Neural progenitor cell (in vitro differentiated cells): ENCODE results near the gene TSR1. TPM values are rescaled to one million over a fixed set of nuclear protein-coding genes. Genes with fewer than 3 reads are reported as not detected.

Experiments
- DNase-seq: peaks from one replicate; pipeline ENCODE4 v3.0.0-alpha.2; 2016; ENCODE audit warnings: low spot score
- H2AFZ ChIP-seq: fragments of 200-600 bp; sonication (generic); replicated peaks from 2 replicates; pipeline ENCODE4 v1.6.1; 2016; ENCODE audit warnings: antibody characterized with exemption
- H3F3A ChIP-seq: fragments of 200-600 bp; sonication (generic); 2 replicates; pipeline ENCODE4 v1.6.1; 2016; ENCODE audit warnings: antibody characterized with exemption, low read depth
- H3K27ac ChIP-seq: fragments of 200-600 bp; sonication (generic); 2 replicates; pipeline ENCODE4 v1.5.1; 2016; ENCODE audit warnings: mild to moderate bottlenecking
- H3K27me3 ChIP-seq: fragments of 200-600 bp; sonication (generic); 2 replicates; pipeline ENCODE4 v1.6.1; 2016; ENCODE audit warnings: mild to moderate bottlenecking, moderate library complexity
- H3K36me3 ChIP-seq: fragments of 200-600 bp; sonication (generic); 2 replicates; pipeline ENCODE4 v1.5.1; 2016
- H3K4me1 ChIP-seq: fragments of 200-600 bp; sonication (generic); 2 replicates; pipeline ENCODE4 v1.6.1; 2016; ENCODE audit warnings: mixed run types
- H3K4me2 ChIP-seq: fragments of 200-600 bp; sonication (generic); 2 replicates; pipeline ENCODE4 v1.6.1; 2016
- H3K4me3 ChIP-seq: fragments of 200-600 bp; sonication (generic); 2 replicates; pipeline ENCODE4 v1.5.1; 2016
- H3K79me2 ChIP-seq: fragments of 200-600 bp; sonication (generic); 2 replicates; pipeline ENCODE4 v1.6.1; 2016; ENCODE audit warnings: low read depth
- H3K9ac ChIP-seq: fragments of 200-600 bp; sonication (generic); 2 replicates; pipeline ENCODE4 v1.6.1; 2016
- H3K9me3 ChIP-seq: fragments of 200-600 bp; sonication (generic); 2 replicates; pipeline ENCODE4 v1.5.1; 2016; ENCODE audit warnings: low read depth
- H4K20me1 ChIP-seq: fragments of 200-600 bp; sonication (generic); 2 replicates; pipeline ENCODE4 v1.6.1; 2016; ENCODE audit warnings: low read depth
- H3K27ac Mint-ChIP-seq: 3 replicates; pipeline ENCODE4 v1.8.0; 2021; ENCODE audit warnings: mixed read lengths
- H3K27me3 Mint-ChIP-seq: 2 replicates; pipeline ENCODE4 v1.8.0; 2022; ENCODE audit warnings: low read depth, mild to moderate bottlenecking, inconsistent platforms, moderate library complexity, mixed read lengths; ENCODE audit not compliant: insufficient read depth
- H3K36me3 Mint-ChIP-seq: 3 replicates; pipeline ENCODE4 v1.8.0; 2021; ENCODE audit warnings: mixed read lengths
- H3K4me1 Mint-ChIP-seq: 3 replicates; pipeline ENCODE4 v1.8.0; 2021; ENCODE audit warnings: mixed read lengths
- H3K4me3 Mint-ChIP-seq: 3 replicates; pipeline ENCODE4 v1.8.0; 2021; ENCODE audit warnings: mild to moderate bottlenecking, moderate library complexity, mixed read lengths
- H3K9me3 Mint-ChIP-seq: 3 replicates; pipeline ENCODE4 v1.8.0; 2020; ENCODE audit warnings: mixed read lengths
- EZH2 ChIP-seq: fragments of 200-600 bp; sonication (generic); IDR thresholded peaks from 2 replicates; pipeline ENCODE4 v1.6.1; 2017; ENCODE audit warnings: antibody characterized with exemption, mild to moderate bottlenecking, moderate library complexity
- EZH2phosphoT487 ChIP-seq: fragments of 200-600 bp; sonication (generic); IDR thresholded peaks from 2 replicates; pipeline ENCODE4 v1.6.1; 2017; ENCODE audit warnings: antibody characterized with exemption
- total RNA-seq: library from RNA; depleted of rRNA; stranded (reverse); fragments of >200 nt; gene quantifications from 2 replicates; pipeline ENCODE4 v1.2.3, GENCODE V29; 2015; ENCODE audit warnings: low replicate concordance
- TF ChIP-seq, protein P1 (sequence below): fragments of 200-600 bp; sonication (generic); IDR thresholded peaks from 2 replicates; pipeline ENCODE4 v1.5.1; 2017; ENCODE audit warnings: antibody characterized with exemption, mild to moderate bottlenecking

The TSR1 gene
- total RNA-seq, 1 donor from 2014 or later = 42.2 TPM

DNA sequence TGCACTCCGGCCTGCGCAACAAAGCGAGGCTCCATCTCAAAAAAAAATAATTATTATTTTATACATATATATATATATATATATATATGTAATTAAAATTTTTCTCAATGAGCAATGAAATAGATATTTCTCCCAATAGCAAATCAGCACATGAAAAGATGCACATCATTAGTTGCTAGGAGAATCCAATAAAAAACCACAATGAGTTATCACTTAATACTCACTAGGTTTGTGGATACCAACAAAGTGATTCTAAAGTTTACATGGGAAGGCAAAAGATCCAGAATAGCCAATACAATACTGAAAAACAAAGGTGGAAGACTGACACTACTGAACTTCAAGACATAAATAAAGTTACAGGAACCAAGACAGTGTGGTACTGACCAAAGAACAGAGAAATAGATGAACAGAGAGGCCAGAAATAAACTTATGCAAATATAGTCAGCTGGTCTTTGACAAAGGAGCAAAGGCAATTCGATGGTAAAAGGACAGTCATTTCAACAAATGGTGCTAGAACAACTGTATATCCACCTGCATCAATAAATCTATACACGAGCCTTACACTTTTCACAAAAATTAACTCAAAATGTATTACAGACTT is 46.3 kb downstream of the TSR1 start:
- Histone ChIP-seq H3K27ac (no peak overlapping the region), H3K4me2 (no peak overlapping the region), H3F3A (peaks cover 9% of the 10 kb centered on the region), H3K9me3 (no peaks in the 10 kb centered on the region), H3K4me1 (no peaks in the 10 kb centered on the region), H3K9ac (no peak overlapping the region), H3K36me3 (peaks cover 8% of the 10 kb centered on the region), H3K27me3 (no peaks in the 10 kb centered on the region), H2AFZ (no peak overlapping the region), H3K4me3 (no peak overlapping the region), H4K20me1 (peaks cover 19% of the 10 kb centered on the region), H3K79me2 (peaks cover 13% of the 10 kb centered on the region)
- Mint-ChIP-seq H3K4me1 (no peaks in the 10 kb centered on the region), H3K27ac (no peak overlapping the region), H3K27me3 (no peaks in the 10 kb centered on the region), H3K9me3 (no peaks in the 10 kb centered on the region), H3K4me3 (no peak overlapping the region), H3K36me3 (peaks cover 28% of the 10 kb centered on the region)
- DNase-seq = no peak
- TF ChIP-seq EZH2 = no peak
- TF ChIP-seq, protein P1, sequence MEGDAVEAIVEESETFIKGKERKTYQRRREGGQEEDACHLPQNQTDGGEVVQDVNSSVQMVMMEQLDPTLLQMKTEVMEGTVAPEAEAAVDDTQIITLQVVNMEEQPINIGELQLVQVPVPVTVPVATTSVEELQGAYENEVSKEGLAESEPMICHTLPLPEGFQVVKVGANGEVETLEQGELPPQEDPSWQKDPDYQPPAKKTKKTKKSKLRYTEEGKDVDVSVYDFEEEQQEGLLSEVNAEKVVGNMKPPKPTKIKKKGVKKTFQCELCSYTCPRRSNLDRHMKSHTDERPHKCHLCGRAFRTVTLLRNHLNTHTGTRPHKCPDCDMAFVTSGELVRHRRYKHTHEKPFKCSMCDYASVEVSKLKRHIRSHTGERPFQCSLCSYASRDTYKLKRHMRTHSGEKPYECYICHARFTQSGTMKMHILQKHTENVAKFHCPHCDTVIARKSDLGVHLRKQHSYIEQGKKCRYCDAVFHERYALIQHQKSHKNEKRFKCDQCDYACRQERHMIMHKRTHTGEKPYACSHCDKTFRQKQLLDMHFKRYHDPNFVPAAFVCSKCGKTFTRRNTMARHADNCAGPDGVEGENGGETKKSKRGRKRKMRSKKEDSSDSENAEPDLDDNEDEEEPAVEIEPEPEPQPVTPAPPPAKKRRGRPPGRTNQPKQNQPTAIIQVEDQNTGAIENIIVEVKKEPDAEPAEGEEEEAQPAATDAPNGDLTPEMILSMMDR = no peak
- TF ChIP-seq EZH2phosphoT487 = no peak

DNA sequence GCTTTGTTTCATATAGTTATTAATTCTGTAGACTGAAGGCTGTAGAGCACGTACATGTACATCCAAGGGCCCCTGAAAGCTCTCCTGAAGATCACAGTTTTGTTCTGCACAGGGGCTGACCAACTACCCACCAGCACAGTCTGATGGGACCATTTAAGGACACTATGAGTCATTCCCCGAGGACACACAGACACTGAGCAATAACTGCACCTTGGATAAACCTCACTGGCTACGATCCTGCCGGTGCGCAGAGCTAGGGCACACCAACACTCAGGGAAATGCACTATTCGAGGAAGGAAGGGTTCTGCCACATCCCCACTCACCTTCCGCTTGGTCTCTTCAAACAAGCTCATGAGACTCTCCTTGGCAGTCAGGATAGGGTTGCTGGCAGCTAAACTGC is 53.0 kb downstream of the TSR1 start:
- TF ChIP-seq EZH2phosphoT487 (no peak), EZH2 (no peak)
- TF ChIP-seq, protein P1 = no peak
- Mint-ChIP-seq H3K9me3 (no peaks in the 10 kb centered on the region), H3K4me1 (no peaks in the 10 kb centered on the region), H3K4me3 (no peak overlapping the region), H3K36me3 (peaks cover 21% of the 10 kb centered on the region), H3K27ac (no peak overlapping the region), H3K27me3 (peaks cover 5% of the 10 kb centered on the region)
- Histone ChIP-seq H3K4me1 (no peaks in the 10 kb centered on the region), H3K27ac (no peak overlapping the region), H3K4me2 (no peak overlapping the region), H3K36me3 (peaks cover 25% of the 10 kb centered on the region), H3K79me2 (peaks cover 4% of the 10 kb centered on the region), H3K4me3 (no peak overlapping the region), H4K20me1 (peaks cover 25% of the 10 kb centered on the region), H3K9ac (no peak overlapping the region), H3K9me3 (no peaks in the 10 kb centered on the region), H3F3A (peaks cover 26% of the 10 kb centered on the region), H3K27me3 (no peaks in the 10 kb centered on the region), H2AFZ (no peak overlapping the region)
- no peak for DNase-seq

DNA sequence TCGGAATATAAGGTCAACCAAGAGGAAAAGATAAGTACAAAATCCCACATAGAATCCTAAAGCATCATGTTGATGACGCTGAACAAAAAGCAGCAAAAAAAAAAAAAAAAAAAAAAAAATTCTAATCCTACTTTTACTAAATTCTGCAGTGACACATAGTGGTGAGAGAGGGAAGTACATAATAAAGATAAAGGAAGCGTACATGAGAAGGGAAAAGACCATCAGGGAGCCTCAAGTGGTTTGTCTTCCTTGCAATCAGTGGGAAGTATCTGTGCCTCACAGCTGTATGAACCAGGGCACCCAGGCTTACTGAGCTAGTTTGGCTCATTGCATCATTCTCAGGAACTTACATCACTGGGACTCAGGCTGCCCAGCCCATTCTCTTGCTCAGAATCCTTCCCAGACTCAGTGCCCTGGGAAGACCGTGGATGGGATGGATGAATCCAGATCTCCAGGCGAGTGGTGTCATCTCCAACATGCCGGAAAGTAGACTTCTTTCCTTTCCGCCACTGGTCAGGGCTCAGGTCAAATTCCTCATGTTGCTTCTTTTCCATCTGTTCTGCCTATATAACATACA is 53.9 kb downstream of the TSR1 start:
- Histone ChIP-seq H3K4me3 (no peak overlapping the region), H2AFZ (no peak overlapping the region), H3K27ac (no peak overlapping the region), H3K4me1 (no peaks in the 10 kb centered on the region), H4K20me1 (peaks cover 25% of the 10 kb centered on the region), H3F3A (peaks cover 24% of the 10 kb centered on the region), H3K9ac (no peak overlapping the region), H3K9me3 (no peaks in the 10 kb centered on the region), H3K4me2 (no peak overlapping the region), H3K79me2 (peaks cover 4% of the 10 kb centered on the region), H3K27me3 (no peaks in the 10 kb centered on the region), H3K36me3 (peaks cover 25% of the 10 kb centered on the region)
- Mint-ChIP-seq H3K4me1 (no peaks in the 10 kb centered on the region), H3K27me3 (peaks cover 5% of the 10 kb centered on the region), H3K36me3 (peaks cover 19% of the 10 kb centered on the region), H3K9me3 (no peaks in the 10 kb centered on the region), H3K4me3 (no peak overlapping the region), H3K27ac (no peak overlapping the region)
- TF ChIP-seq EZH2phosphoT487 (no peak), EZH2 (no peak)
- TF ChIP-seq, protein P1 = peak; percentile 68
- peak; percentile 63 for DNase-seq
